Stimulated activated naive B cell treated with anti-CD40 and anti-IgM and Interleukin-4, amounts not matched to agents 10 μg/mL and 1 μg/mL and 100 μg/mL, for 72 hours (primary cell): Measurements from ENCODE around the gene SLC25A44.

Source experiments
- ATAC-seq, 2 donors: fragments of 150-1000 bp; cut with Tn5 transposase; replicated peaks; 2 replicates each; pipeline ENCODE4 v1.10.0; 2021; ENCODE audit warnings: moderate library complexity in 1 of 2
- DNase-seq: peaks from one replicate; pipeline ENCODE4 v3.0.0; 2021
- H3K27ac Mint-ChIP-seq: one replicate; pipeline ENCODE4 v1.8.0; 2022; ENCODE audit warnings: mild to moderate bottlenecking, mixed read lengths
- H3K27me3 Mint-ChIP-seq, 2 donors: one replicate each; pipeline ENCODE4 v1.8.0; 2022; ENCODE audit warnings: mixed read lengths in 2 of 2
- H3K36me3 Mint-ChIP-seq, 2 donors: one replicate each; pipeline ENCODE4 v1.8.0; 2022; ENCODE audit warnings: mixed read lengths in 2 of 2, mild to moderate bottlenecking in 1 of 2
- H3K4me1 Mint-ChIP-seq, 2 donors: one replicate each; pipeline ENCODE4 v1.8.0; 2022; ENCODE audit warnings: mixed read lengths in 2 of 2, mild to moderate bottlenecking in 1 of 2
- H3K4me3 Mint-ChIP-seq, 2 donors: one replicate each; pipeline ENCODE4 v1.8.0; 2022; ENCODE audit warnings: mild to moderate bottlenecking in 2 of 2, mixed read lengths in 2 of 2, moderate library complexity in 1 of 2
- H3K9me3 Mint-ChIP-seq, 2 donors: one replicate each; pipeline ENCODE4 v1.8.0; 2022; ENCODE audit warnings: mixed read lengths in 2 of 2, mild to moderate bottlenecking in 1 of 2

Gene SLC25A44

DNA sequence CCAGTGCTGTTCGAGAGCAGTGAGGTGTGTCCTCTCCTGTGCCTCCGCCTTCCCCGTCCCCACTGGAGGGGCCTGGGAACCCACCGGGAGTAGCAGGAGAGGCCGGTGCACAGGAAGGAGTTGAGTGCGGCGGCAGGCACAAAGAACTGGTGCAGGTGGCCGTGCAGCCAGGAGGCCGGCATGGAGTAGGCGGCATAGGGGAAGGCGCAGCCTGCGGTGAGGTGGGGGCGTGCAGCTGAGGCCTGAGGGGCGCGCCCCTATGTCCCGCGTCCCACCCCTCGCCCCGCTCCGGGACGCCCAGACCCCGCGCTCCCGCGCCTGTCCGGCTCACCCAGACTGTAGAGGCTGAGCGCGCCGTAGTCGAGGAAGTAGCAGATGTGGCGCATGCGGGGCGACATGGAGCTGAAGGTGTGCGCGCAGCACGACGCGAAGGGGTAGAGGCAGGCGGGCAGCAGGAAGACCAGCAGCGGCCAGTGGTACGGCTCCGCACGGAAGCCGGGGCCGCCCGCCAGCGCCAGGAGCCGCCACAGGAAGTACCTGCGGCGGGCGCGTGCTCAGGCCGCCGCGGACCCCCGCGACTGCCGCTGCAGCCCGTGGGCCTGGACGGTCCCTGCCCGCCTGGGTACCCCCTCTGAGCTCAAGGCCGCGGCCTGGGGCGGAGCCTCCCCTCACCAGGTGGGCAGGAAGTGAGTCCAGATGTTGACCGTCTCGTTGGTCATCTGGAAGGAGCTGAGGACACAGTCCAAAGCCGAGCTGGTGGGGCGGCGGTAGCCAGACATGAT, 51.7 kb downstream of the SLC25A44 start:
- H3K4me3 Mint-ChIP-seq = peak overlapping the region; percentile 83 to 84
- peaks cover 20 to 29% of the 10 kb centered on the region in 2 donors for H3K4me1 Mint-ChIP-seq
- no peaks in the 10 kb centered on the region for H3K9me3 Mint-ChIP-seq
- ATAC-seq (peak; percentile 64 to 69), DNase-seq (no peak)
- H3K27me3 Mint-ChIP-seq = peaks cover 11 to 22% of the 10 kb centered on the region in 2 donors
- peak overlapping the region; percentile 90 for H3K27ac Mint-ChIP-seq
- H3K36me3 Mint-ChIP-seq = peaks cover 25 to 45% of the 10 kb centered on the region in 2 donors

DNA sequence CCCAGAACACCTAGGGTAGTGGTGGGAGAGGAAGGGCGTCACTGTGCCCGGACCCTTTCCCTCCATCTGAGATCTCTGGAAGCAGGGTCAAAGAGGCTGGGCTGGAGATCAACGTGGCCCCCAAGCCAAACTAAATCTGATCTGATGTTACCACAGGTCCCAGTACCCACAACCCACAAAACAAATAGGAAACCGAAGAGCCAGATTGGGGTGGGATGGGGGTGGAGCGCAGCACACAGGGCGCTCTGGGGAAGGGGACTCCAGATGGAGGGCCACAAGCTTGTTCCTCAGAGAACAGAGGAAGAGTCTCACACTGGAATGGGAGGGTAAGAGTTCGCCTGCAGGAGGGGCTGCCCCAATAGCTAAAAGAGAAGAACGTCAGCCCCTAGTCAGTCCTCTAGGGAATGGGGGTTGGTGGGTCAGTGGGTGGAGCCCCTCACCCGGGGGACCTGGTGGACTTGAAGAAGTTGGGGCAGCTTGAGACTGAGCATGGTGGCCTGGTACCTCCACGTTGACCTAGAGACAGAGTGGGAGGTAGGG, 52.4 kb downstream of the SLC25A44 start:
- Mint-ChIP-seq H3K9me3 (no peaks in the 10 kb centered on the region), H3K4me1 (peaks cover 20 to 29% of the 10 kb centered on the region in 2 donors), H3K4me3 (peak overlapping the region; percentile 59 to 60), H3K36me3 (peaks cover 23 to 42% of the 10 kb centered on the region in 2 donors), H3K27ac (peak overlapping the region; percentile 89), H3K27me3 (peaks cover 11 to 22% of the 10 kb centered on the region in 2 donors)
- ATAC-seq (peak in 1 of 2 donors; percentile 20), DNase-seq (no peak)

DNA sequence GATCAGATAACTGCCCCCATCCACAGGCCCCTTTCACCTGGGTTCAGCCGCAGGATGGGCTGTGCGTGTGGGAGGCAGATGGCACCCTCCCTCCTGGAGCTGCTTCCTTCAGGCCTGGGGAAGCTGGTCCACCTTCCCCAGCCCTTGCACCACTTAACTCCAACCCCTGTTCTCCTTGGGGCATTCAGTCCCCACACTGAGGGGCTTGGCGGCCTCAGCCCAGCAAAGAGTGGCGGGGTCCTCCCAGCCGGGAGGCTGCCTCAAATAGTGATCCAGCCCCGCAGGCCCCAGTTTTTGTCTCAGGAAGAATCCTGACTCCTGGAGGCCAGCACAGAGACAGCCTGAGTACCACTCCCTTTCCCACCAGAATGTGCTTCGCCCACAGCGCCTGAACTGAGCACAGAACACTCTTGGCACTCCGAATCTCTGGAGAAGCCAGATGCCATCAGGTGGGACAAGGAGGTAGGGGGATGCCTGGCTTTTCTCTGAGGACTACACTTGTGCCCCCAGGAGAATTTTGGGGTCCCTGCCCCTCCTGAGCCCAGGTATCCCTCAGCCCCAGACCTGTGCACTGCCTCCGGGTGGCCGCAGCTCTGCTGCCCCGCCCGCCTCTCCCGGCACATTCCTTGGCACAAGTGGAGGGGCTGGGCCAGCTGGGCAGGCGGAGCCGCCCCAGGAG, 53.0 kb downstream of the SLC25A44 start:
- H3K4me1 Mint-ChIP-seq = peaks cover 20 to 29% of the 10 kb centered on the region in 2 donors
- peak overlapping the region in 1 of 2 donors; percentile 60 for H3K4me3 Mint-ChIP-seq
- DNase-seq = no peak
- H3K9me3 Mint-ChIP-seq = no peaks in the 10 kb centered on the region
- H3K27ac Mint-ChIP-seq = no peak overlapping the region
- peaks cover 23 to 42% of the 10 kb centered on the region in 2 donors for H3K36me3 Mint-ChIP-seq
- no peak for ATAC-seq
- peaks cover 11 to 22% of the 10 kb centered on the region in 2 donors for H3K27me3 Mint-ChIP-seq

DNA sequence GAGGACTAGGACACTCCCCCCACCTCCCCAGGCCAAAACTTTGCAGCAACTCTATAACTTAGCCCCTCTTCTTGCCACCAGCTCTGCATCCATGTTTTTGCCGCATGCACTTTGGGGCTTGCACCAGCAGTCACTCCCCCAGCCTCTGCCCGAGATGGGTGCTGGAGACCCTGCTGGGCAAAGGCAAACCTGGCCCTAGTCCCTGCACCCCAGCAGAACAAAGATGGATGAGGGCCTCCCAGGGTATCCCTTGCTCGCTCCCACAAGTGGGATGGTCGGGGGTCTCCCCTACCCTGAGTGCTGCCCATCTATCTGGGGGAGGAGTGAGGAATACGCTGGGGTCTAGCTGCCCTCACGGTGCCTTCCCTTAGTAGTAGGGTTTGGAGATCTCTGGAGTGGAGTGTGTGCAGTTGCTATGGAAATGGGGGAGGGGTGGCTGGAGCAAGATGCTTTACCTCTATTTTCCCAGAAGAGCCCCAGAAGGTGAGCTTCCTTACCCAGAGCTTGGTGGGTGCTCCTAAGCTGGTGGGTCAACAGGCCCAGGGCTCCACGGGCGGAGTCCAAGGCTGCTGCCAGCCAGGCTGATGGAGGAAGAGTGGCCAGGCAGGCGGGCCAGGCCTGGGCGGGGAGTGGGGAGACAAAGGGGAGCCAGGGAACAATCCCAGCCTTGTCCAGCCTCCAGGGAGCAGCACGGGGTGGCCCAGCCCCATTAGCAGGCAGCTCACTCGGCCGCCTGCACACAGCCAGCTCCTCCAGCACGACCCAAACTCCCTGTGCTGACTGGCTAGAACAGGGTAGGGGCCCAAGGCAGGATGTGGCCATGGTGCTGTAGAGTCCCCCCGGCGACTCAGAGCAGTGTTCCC, 53.8 kb downstream of the SLC25A44 start, which contains the start of gene PAQR6:
TSS of gene PAQR6 (minus strand) at position 597 of the 863 bp plus-strand sequence. CDS start 1,325 bp downstream, outside the sequence.
- peaks cover 16 to 41% of the 10 kb centered on the region in 2 donors for H3K36me3 Mint-ChIP-seq
- no peaks in the 10 kb centered on the region for H3K9me3 Mint-ChIP-seq
- ATAC-seq = no peak
- peak within 1 kb of the TSS; percentile 31 for H3K27ac Mint-ChIP-seq
- H3K4me1 Mint-ChIP-seq = peaks cover 20 to 29% of the 10 kb centered on the region in 2 donors
- H3K27me3 Mint-ChIP-seq = peaks cover 11 to 22% of the 10 kb centered on the region in 2 donors
- H3K4me3 Mint-ChIP-seq = peak within 1 kb of the TSS in 1 of 2 donors; percentile 10
- no peak for DNase-seq

DNA sequence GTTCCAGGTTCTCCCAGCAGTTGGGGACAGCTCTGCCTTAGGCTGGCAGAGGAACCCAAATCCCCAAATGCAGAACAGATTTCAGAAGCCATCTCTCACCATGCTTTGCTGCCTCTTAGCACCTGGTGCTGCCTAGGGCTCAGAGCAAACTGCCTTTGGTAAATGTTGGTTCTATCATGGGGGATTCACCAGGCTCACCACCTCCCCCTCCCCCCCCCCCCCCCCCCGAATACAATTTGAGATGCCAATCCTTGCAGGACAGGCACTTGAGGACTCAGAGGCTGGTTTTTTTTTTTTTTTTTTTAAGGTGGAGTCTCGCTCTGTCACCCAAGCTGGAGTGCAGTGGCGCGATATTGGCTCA, 54.4 kb downstream of the SLC25A44 start:
- Mint-ChIP-seq H3K27ac (no peak overlapping the region), H3K27me3 (peaks cover 11 to 22% of the 10 kb centered on the region in 2 donors), H3K4me3 (no peak overlapping the region), H3K9me3 (no peaks in the 10 kb centered on the region), H3K4me1 (peaks cover 22 to 29% of the 10 kb centered on the region in 2 donors), H3K36me3 (peaks cover 20 to 43% of the 10 kb centered on the region in 2 donors)
- ATAC-seq = no peak
- DNase-seq = no peak

DNA sequence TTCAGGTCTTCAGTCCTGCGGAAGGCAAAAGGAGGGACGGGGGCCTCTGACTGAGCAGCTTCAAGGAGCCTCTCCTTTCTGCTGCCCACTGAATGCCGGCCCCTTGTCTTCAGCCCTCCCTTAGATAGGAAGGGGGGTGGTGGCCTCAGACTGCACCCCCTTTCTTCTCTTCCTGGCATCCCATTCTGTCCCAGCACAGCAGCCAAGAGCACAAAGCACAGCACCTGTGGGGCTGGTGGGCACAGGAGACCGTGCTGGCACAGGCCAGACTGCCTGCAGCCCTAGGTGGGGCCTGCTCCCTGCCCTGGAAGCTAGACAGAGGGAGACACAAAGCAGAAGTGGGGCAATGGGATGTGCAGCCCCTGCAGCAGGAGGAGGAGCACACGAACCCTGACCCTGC, 55.7 kb downstream of the SLC25A44 start:
- Mint-ChIP-seq H3K4me1 (peaks cover 20 to 26% of the 10 kb centered on the region in 2 donors), H3K4me3 (no peak overlapping the region), H3K27ac (no peak overlapping the region), H3K36me3 (peaks cover 12 to 41% of the 10 kb centered on the region in 2 donors), H3K27me3 (peaks cover 7 to 11% of the 10 kb centered on the region in 2 donors), H3K9me3 (no peaks in the 10 kb centered on the region)
- no peak for ATAC-seq
- DNase-seq = no peak

DNA sequence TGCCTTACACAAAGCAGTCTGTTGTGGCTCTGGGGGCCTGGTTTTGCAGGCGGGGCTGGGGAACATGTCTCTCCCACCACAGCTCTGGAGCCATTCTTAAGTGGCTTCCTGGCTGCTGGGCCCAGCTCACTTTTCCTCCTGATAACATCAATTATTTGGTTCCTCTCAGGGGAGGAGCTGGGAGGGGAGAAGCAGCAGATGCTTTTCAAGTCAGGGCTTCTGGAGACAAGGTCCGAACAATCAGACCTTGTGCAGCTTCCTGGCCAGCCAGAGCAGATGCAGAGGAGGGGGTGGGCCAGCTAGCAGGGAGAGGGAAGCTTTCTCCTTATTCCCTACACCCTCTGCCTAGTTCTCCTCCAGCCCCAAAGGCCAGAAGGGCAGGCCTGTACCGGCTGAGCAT, 57.6 kb downstream of the SLC25A44 start:
- DNase-seq (no peak), ATAC-seq (no peak)
- Mint-ChIP-seq H3K36me3 (peaks cover 20 to 44% of the 10 kb centered on the region in 2 donors), H3K27ac (no peak overlapping the region), H3K4me1 (peaks cover 3 to 7% of the 10 kb centered on the region in 2 donors), H3K4me3 (no peak overlapping the region), H3K9me3 (no peaks in the 10 kb centered on the region), H3K27me3 (no peaks in the 10 kb centered on the region)

DNA sequence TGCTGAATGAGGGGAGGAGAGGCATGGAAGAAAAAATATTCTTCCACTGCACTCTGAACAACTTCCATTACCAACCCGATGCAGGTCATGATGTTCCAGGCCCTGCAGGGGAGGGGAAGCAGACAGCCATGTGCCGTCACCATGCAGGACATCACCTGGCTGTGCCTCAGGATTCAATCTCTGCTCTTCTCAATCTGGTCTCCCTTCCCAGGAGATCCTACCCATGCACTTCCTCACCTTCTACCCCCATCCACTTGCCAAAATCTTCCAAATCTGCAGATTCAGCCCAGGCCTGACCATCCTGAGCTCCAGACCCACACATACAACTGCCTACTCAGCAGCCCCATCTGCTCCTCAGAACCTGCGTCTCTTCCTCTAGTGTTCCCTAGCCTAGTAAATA, 59.7 kb downstream of the SLC25A44 start:
- DNase-seq (no peak), ATAC-seq (no peak)
- H3K36me3 Mint-ChIP-seq = peaks cover 34 to 55% of the 10 kb centered on the region in 2 donors
- no peak overlapping the region for H3K27ac Mint-ChIP-seq
- H3K27me3 Mint-ChIP-seq = no peaks in the 10 kb centered on the region
- H3K4me1 Mint-ChIP-seq = peaks cover 0 to 2% of the 10 kb centered on the region in 2 donors
- no peaks in the 10 kb centered on the region for H3K9me3 Mint-ChIP-seq
- H3K4me3 Mint-ChIP-seq = no peak overlapping the region

DNA sequence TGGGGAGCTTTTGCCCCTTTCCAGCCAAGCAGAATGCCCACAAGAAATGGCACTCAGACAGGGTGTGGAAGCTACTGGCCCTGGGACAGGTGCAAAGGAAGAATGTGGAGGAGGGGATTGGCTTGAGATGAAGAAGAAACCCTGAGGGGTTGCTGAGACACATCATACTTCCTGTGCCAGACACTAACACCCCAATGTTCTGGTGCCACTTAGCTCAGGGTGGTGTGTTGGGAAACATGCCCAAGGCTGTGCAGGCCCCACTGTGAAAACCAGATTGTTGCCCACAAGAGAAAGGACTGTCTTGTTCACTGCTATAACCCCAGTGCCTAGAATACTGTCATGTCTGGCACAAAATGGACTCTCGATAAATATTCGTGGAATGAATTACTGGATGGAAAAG, 63.8 kb downstream of the SLC25A44 start:
- DNase-seq (no peak), ATAC-seq (no peak)
- Mint-ChIP-seq H3K9me3 (no peaks in the 10 kb centered on the region), H3K4me3 (no peak overlapping the region), H3K27me3 (no peaks in the 10 kb centered on the region), H3K4me1 (peaks cover 0 to 2% of the 10 kb centered on the region in 2 donors), H3K27ac (peak overlapping the region; percentile 53), H3K36me3 (peaks cover 47 to 58% of the 10 kb centered on the region in 2 donors)

DNA sequence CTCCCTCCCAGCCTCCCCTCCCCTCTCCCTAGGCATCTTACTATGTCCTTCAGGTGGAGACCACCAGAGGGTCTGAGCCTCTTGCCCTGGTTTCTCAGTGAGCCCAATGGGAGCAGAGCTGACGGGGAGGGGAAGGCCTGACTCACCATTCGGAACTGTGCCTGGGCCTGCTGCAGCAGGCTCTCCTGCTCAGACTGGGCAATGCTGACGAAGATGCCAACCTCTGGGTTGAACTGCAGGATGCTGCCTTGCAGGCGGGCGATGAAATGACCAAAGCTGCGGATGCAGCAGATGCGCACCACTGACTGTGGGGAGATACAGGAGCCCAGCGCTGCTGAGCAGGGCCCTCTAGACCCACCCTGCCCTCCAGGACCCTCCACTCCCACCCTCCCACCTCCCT, 65.0 kb downstream of the SLC25A44 start:
- no peak for ATAC-seq
- no peaks in the 10 kb centered on the region for H3K9me3 Mint-ChIP-seq
- no peaks in the 10 kb centered on the region for H3K4me1 Mint-ChIP-seq
- no peak for DNase-seq
- H3K4me3 Mint-ChIP-seq = no peak overlapping the region
- H3K27me3 Mint-ChIP-seq = no peaks in the 10 kb centered on the region
- peaks cover 53 to 61% of the 10 kb centered on the region in 2 donors for H3K36me3 Mint-ChIP-seq
- H3K27ac Mint-ChIP-seq = no peak overlapping the region

DNA sequence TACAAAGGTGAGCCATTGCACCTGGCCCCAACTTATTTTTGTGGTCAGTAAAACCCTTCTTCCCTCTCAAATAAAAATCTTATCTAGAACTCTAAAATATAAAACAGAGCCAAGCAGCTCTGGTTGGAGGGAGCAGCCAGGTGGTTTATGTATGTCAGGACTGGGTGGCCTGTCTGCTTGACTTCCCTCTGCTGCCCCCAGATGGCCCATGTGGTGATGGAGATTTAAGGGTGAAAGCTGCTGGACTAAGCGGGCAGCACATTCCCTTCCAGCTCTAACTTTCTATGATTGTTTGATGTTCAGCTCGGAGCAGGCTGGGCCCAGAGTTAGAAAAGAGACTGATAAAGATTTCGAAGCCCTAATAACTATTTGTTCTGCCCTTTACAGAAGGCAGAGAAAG, 65.9 kb downstream of the SLC25A44 start:
- DNase-seq (no peak), ATAC-seq (no peak)
- no peaks in the 10 kb centered on the region for H3K27me3 Mint-ChIP-seq
- peak overlapping the region; percentile 62 for H3K27ac Mint-ChIP-seq
- H3K36me3 Mint-ChIP-seq = peaks cover 58 to 63% of the 10 kb centered on the region in 2 donors
- H3K4me1 Mint-ChIP-seq = no peaks in the 10 kb centered on the region
- no peaks in the 10 kb centered on the region for H3K9me3 Mint-ChIP-seq
- no peak overlapping the region for H3K4me3 Mint-ChIP-seq

DNA sequence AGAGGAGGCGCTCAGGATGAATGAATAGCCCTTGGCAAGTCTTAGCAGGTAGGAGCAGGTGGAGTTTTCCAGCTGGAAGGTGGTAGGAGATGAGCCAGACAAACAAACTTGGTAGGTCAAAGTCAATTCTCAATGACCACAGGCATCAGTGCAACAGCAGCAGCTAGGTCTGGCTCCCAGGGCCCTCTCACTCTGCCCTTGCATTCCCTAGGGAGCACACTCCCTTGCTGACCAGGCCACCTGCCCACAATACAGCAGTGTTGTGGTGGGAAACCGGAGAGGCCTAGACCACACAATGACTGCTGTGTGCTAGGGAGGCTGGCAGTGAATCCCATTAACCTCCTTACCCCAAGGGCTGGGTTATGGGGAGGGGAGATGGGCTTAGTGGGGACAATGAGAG, 67.0 kb downstream of the SLC25A44 start:
- DNase-seq = no peak
- H3K27me3 Mint-ChIP-seq = no peaks in the 10 kb centered on the region
- H3K4me3 Mint-ChIP-seq = no peak overlapping the region
- H3K4me1 Mint-ChIP-seq = peaks cover 4 to 5% of the 10 kb centered on the region in 2 donors
- H3K36me3 Mint-ChIP-seq = peaks cover 63 to 70% of the 10 kb centered on the region in 2 donors
- ATAC-seq = no peak
- H3K27ac Mint-ChIP-seq = peak overlapping the region; percentile 27
- H3K9me3 Mint-ChIP-seq = no peaks in the 10 kb centered on the region
